Loucy (cell line): ENCODE results near the gene HOPX.

ENCODE experiments used
- H2AFZ ChIP-seq: fragments of 200-600 bp; sonication (generic); 2 replicates; pipeline ENCODE4 v1.6.0; 2016; ENCODE audit warnings: antibody characterized with exemption, mild to moderate bottlenecking, low read length, moderate library complexity
- H3F3A ChIP-seq: fragments of 200-600 bp; 2 replicates; pipeline ENCODE4 v1.6.0; 2016; ENCODE audit warnings: antibody characterized with exemption, low read depth, mild to moderate bottlenecking
- H3K27me3 ChIP-seq: fragments of 200-600 bp; sonication (generic); 2 replicates; pipeline ENCODE4 v1.6.1; 2014; ENCODE audit warnings: low read length, mild to moderate bottlenecking; ENCODE audit not compliant: insufficient read depth, poor library complexity, severe bottlenecking
- H3K36me3 ChIP-seq: fragments of 200-600 bp; sonication (generic); 2 replicates; pipeline ENCODE4 v1.6.1; 2016; ENCODE audit warnings: low read length; ENCODE audit not compliant: insufficient read depth
- H3K4me1 ChIP-seq: fragments of 200-600 bp; sonication (generic); 2 replicates; pipeline ENCODE4 v1.5.1; 2014; ENCODE audit warnings: low read length, mild to moderate bottlenecking; ENCODE audit not compliant: insufficient read depth, poor library complexity, severe bottlenecking
- H3K4me2 ChIP-seq: fragments of 200-600 bp; sonication (generic); 2 replicates; pipeline ENCODE4 v1.6.0; 2014; ENCODE audit warnings: antibody characterized with exemption, low read length, low read depth, mild to moderate bottlenecking; ENCODE audit not compliant: poor library complexity, severe bottlenecking
- H3K4me3 ChIP-seq: fragments of 200-600 bp; sonication (generic); 2 replicates; pipeline ENCODE4 v1.5.1; 2014; ENCODE audit warnings: low read length, mild to moderate bottlenecking, mixed read lengths; ENCODE audit not compliant: poor library complexity, severe bottlenecking
- H3K79me2 ChIP-seq: fragments of 200-600 bp; sonication (generic); 2 replicates; pipeline ENCODE4 v1.6.1; 2014; ENCODE audit warnings: low read length; ENCODE audit not compliant: insufficient read depth
- H3K9ac ChIP-seq: fragments of 200-600 bp; sonication (generic); 2 replicates; pipeline ENCODE4 v1.6.0; 2014; ENCODE audit warnings: mild to moderate bottlenecking, low read depth, low read length, moderate library complexity; ENCODE audit not compliant: poor library complexity, severe bottlenecking
- H3K9me2 ChIP-seq: fragments of 200-600 bp; sonication (generic); replicated peaks from 2 replicates; pipeline ENCODE4 v1.6.1; 2016; ENCODE audit warnings: low read depth, low read length, mixed read lengths
- H3K9me3 ChIP-seq: fragments of 200-600 bp; sonication (generic); 2 replicates; pipeline ENCODE4 v1.6.1; 2014; ENCODE audit warnings: mild to moderate bottlenecking, antibody characterized with exemption, low read length, low read depth; ENCODE audit not compliant: insufficient read depth
- H4K20me1 ChIP-seq: fragments of 200-600 bp; sonication (generic); 2 replicates; pipeline ENCODE4 v1.6.0; 2014; ENCODE audit warnings: antibody characterized with exemption, low read length, mild to moderate bottlenecking; ENCODE audit not compliant: insufficient read depth, poor library complexity, severe bottlenecking
- CTCF ChIP-seq: fragments of 200-600 bp; sonication (generic); conservative IDR thresholded peaks from 2 replicates; pipeline ENCODE4 v1.5.1; 2014; ENCODE audit warnings: mild to moderate bottlenecking, antibody characterized with exemption, low read length
- EZH2phosphoT487 ChIP-seq: fragments of 200-600 bp; IDR thresholded peaks from 2 replicates; pipeline ENCODE4 v1.6.1; 2018; ENCODE audit warnings: antibody characterized with exemption, mild to moderate bottlenecking, moderate library complexity, borderline replicate concordance

The HOPX gene

GRCh38 chr4:56684320-56685050 lies 3.4 kb upstream of the HOPX start:
- H4K20me1 ChIP-seq = no peaks in the 10 kb centered on the region
- H3K27me3 ChIP-seq = no peaks in the 10 kb centered on the region
- no peak overlapping the region for H3K4me3 ChIP-seq
- H3K9me3 ChIP-seq = no peaks in the 10 kb centered on the region
- no peak overlapping the region for H3K9ac ChIP-seq
- peaks cover 9% of the 10 kb centered on the region for H3K4me1 ChIP-seq
- no peak overlapping the region for H3K4me2 ChIP-seq
- H3K79me2 ChIP-seq = no peaks in the 10 kb centered on the region
- TF ChIP-seq CTCF (no peak), EZH2phosphoT487 (no peak)
- H2AFZ ChIP-seq = no peak overlapping the region
- no peaks in the 10 kb centered on the region for H3K36me3 ChIP-seq
- H3F3A ChIP-seq = no peaks in the 10 kb centered on the region
- H3K9me2 ChIP-seq = no peaks in the 10 kb centered on the region

GRCh38 chr4:56683455-56683854 lies 2.4 kb upstream of the HOPX start:
- no peaks in the 10 kb centered on the region for H3K9me3 ChIP-seq
- H3K9ac ChIP-seq = no peak overlapping the region
- H3F3A ChIP-seq = no peaks in the 10 kb centered on the region
- no peak overlapping the region for H2AFZ ChIP-seq
- H3K9me2 ChIP-seq = no peaks in the 10 kb centered on the region
- no peaks in the 10 kb centered on the region for H3K79me2 ChIP-seq
- TF ChIP-seq CTCF = no peak
- no peak for TF ChIP-seq EZH2phosphoT487
- no peaks in the 10 kb centered on the region for H3K27me3 ChIP-seq
- H4K20me1 ChIP-seq = no peaks in the 10 kb centered on the region
- H3K36me3 ChIP-seq = no peaks in the 10 kb centered on the region
- H3K4me3 ChIP-seq = no peak overlapping the region
- H3K4me2 ChIP-seq = no peak overlapping the region
- H3K4me1 ChIP-seq = peaks cover 4% of the 10 kb centered on the region

GRCh38 chr4:56681853-56682525 lies 893 bp upstream of the HOPX start:
- no peaks in the 10 kb centered on the region for H3K4me1 ChIP-seq
- H4K20me1 ChIP-seq = no peaks in the 10 kb centered on the region
- H3K9me2 ChIP-seq = no peaks in the 10 kb centered on the region
- H3F3A ChIP-seq = no peaks in the 10 kb centered on the region
- no peak overlapping the region for H3K4me3 ChIP-seq
- no peak overlapping the region for H2AFZ ChIP-seq
- no peaks in the 10 kb centered on the region for H3K9me3 ChIP-seq
- H3K4me2 ChIP-seq = no peak overlapping the region
- H3K27me3 ChIP-seq = no peaks in the 10 kb centered on the region
- H3K36me3 ChIP-seq = no peaks in the 10 kb centered on the region
- no peak overlapping the region for H3K9ac ChIP-seq
- H3K79me2 ChIP-seq = no peaks in the 10 kb centered on the region
- TF ChIP-seq CTCF (no peak), EZH2phosphoT487 (no peak)
